Hematopoietic multipotent progenitor cell treated with erythropoietin and hydrocortisone succinate and interleukin-3 and kit ligand, for 6 days (in vitro differentiated cells): ENCODE results near the gene HSP90AB1.
A peak's percentile ranks its signal among the peaks of the same experiment; 100 is the strongest.

Experiments used
- DNase-seq: peaks from one replicate; pipeline ENCODE4 v3.0.0-alpha.2; 2015

HSP90AB1 gene

DNA sequence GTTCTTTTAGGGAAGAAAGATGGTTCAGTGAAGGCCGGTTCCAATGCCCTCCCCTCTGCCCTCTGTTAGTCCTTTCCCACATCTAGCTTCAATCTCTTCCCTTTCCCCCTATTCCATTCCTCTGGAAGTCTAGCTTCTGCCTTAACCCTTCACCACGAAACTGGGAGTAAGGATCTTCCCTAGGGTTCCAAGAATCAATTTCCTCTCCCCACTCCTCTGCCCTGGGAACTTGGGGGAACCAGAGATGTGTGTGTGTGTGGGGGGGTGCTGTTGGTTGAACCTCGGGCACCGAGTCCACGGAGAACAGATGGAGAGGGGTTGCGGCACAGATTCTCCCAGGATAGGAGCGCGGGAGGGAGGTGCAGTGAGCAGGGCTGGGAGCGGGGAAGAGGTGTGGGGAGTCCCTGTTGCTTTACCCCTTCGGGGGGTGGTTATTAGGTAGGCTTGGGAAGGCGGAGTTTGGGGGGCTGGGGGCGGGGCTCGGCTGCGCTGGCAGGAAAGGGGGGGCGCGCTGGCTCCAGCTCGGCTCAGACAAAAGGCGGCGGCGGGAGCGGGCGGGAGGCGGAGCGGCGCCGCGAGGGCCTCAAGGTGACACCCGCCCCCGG is 23.1 kb downstream of the HSP90AB1 start, which contains the start of gene TMEM151B:
Gene TMEM151B (plus strand): TSS at position 530 of the 605 bp plus-strand sequence. CDS start 293 bp downstream, outside the sequence.
- no peak for DNase-seq

DNA sequence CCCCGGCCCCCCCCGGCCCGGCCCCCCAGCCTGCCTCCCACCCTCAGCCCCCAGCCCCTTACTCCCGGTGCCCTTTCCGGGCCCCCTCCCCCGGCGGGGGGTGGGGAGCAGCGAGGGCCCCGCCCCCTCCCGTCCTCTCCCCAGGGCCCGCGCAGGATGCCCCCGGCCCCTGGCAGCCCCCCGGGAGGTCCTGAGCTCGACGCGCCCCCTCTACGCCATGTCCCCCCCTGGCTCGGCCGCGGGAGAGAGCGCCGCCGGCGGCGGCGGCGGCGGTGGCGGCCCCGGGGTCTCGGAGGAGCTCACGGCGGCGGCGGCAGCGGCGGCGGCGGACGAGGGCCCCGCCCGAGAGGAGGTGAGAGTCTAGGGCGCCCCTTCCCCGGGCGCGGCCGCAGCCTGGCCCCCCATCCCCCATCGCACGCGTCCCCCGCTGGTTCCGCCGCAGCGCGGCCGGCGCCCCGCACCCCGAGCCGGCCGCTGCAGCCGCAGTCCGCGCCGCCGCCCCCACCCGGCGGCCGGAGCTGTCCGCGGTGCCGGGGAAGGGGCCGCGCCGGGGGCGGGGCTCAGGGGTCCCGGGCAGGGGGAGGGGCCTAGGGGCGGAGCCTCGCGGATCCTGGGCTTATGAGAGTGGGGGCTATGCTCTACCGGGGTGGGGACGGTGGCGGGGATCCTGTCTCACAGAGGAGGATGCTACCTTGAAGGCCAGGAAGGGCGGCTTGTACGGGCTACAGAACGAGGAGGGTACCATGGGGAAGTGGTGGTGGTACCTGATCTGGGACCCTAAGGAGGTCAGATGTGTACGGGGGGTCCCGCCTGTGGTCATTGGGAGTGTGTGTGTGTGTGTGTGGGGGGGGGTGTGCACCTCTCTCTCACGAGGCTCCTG is 23.9 kb downstream of the HSP90AB1 start:
- DNase-seq = no peak

DNA sequence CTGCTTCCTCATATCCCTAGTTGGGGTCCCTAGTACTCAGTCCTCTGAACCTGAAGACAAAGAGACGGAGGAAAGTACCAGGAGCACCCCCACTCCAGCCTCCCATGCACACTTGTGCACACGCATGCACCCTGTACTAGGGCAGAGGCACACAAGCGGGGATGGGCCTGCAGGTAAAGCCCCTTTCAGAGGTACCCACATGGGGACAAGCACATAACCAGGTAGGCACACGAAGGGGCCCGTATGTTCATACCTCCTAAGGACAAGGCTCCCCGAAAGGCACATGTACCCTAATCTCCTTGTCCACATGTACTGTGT is 24.5 kb downstream of the HSP90AB1 start:
- no peak for DNase-seq

DNA sequence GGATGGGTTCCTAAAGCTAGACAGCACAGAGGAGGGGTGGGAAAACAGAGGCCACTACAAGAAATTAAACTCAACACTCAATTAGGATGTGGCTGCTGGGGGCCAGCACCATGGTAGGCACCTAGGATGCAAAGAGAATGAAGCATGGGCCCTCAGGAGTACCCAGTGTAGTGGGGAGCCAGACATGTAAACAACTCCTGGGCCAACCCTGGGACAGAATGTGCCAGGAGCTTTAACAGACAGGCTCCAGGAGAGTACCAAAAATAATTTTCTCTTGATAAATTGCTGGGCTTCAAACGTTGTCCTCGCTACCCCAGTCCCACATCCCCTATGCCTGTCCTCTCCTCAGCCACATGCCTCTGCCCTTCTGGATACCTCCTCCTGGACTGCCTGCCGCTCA is 25.0 kb downstream of the HSP90AB1 start:
- no peak for DNase-seq

DNA sequence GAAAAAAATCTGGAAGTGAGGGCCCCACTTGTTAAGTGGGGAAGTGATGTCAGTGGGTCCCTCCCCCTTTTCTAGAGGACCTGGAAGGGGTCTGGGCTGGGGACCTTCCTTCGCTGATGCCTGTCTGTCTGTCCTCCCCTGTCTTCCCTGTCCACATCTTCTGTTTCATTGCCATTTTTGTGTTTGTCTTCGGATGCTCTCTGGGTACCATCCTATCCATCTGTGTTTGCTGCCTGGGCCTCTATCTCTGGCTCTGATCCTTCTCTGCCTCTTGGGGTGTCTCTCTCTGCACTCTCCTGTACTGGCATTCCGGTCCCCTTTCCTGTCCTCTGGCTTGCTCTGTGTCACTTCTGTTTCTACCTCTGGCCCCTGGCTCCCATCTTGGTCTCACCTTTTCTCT is 25.6 kb downstream of the HSP90AB1 start:
- no peak for DNase-seq

DNA sequence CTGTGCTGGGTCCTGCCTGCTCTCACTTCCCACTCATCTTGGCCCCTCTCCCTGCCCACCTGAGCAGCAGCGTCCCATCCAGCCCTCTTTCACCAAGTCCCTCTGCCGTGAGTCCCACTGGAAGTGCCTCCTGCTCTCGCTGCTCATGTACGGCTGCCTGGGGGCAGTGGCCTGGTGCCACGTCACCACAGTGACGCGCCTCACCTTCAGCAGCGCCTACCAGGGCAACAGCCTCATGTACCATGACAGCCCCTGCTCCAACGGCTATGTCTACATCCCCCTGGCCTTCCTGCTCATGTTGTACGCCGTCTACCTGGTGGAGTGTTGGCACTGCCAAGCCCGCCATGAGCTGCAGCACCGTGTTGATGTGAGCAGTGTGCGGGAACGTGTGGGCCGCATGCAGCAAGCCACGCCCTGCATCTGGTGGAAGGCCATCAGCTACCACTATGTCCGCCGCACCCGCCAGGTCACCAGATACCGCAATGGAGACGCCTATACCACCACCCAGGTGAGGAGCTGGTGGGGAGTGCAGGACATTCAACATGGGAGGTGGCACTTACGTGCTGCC is 26.2 kb downstream of the HSP90AB1 start:
- DNase-seq = no peak

DNA sequence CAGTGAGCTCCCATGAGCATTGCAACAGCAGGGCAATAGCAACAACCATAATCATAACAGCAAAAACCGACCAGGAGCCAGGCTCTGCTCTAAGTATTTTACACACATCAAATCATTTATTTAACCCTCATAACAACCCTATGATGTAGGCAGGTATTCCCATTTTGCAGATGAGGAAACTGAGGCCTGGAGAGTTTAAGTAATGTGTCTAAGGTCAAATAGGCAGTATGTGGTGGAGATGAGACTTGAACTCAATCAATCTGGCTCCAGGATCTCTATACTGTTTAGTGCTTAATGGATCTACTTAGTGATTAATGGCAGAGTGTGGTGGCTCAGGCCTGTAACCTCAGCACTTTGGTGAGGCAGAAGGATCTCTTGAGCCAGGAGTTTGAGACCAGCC is 26.7 kb downstream of the HSP90AB1 start:
- DNase-seq = no peak

DNA sequence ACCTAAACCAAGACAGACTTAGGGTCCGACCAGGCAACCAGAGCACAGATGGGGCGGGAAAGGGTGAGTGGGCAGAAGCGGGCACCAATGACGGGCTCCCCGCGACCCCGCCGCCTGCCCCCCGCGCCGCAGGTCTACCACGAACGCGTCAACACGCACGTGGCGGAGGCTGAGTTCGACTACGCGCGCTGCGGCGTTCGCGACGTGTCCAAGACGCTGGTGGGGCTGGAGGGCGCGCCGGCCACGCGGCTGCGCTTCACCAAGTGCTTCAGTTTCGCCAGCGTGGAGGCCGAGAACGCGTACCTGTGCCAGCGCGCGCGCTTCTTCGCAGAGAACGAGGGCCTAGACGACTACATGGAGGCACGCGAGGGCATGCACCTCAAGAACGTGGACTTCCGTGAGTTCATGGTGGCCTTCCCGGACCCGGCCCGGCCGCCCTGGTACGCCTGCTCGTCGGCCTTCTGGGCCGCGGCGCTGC is 28.4 kb downstream of the HSP90AB1 start:
- DNase-seq = no peak

DNA sequence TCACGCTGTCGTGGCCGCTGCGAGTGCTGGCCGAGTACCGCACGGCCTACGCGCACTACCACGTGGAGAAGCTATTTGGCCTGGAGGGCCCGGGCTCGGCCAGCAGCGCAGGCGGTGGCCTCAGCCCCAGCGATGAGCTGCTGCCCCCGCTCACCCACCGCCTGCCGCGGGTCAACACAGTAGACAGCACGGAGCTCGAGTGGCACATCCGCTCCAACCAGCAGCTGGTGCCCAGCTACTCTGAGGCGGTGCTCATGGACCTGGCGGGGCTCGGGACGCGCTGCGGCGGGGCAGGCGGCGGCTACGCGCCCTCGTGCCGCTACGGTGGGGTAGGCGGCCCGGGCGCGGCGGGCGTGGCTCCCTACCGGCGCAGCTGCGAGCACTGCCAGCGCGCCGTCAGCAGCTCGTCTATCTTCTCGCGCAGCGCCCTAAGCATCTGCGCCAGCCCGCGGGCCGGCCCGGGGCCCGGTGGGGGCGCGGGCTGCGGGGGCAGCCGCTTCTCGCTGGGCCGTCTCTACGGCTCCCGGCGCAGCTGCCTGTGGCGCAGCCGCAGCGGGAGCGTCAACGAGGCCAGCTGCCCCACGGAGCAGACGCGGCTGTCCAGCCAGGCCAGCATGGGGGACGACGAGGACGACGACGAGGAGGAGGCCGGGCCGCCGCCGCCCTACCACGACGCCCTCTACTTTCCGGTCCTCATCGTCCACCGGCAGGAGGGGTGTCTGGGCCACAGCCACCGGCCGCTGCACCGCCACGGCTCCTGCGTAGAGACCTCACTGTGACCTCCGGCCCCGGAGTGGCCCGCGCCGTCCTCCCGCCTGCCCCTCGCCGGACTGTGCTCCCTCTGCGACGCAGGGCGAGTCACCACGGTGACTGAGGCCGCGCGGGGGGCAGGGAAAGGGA is 29.1 kb downstream of the HSP90AB1 start:
- DNase-seq = peak; percentile 63

DNA sequence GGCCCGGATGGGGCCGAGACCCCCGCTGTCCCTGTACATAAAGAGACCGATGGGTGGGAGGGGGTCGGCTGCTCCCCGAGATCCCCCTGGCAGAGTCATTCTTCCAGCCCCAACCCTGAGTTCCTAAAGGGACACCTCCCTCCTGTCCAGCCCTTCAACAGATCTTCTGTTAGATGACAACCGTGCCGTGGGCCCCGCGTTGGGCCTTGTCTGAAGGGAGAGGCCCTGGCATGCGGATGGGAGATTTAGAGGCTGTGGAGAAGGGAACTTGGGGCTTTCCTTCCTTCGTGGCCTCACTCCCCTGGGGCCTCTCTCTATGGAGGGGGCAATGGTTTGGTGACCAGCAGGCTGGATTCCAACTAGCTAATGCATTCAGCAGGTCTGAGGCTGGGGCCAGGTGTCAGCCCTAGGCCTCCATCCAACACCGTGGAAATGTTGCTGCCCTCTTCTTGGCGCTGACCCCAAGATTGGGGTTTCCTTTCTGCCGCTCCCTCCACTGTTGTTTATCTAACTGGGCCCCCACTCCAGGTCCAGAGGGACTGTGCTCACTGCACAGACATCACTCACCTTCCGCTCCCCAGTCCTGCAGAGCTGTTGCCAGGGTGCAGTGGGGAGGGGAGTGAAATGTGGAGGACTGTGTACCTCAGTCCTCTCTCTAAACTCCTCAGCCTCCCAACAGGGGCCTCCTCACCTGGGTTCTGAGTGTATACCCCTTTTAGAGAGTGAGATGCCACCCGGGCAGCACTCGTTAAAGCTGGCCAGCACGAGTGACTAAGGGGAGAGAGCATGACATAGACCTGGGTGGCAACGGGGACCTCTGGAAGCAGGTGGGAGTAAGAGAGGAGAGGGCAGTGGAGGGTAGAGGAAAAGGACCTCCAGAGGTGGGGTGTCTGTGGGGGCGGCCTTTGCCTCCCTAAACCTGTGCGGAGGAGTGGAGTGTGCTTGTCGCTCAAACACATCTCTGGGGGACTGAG is 30.1 kb downstream of the HSP90AB1 start:
- DNase-seq = no peak

DNA sequence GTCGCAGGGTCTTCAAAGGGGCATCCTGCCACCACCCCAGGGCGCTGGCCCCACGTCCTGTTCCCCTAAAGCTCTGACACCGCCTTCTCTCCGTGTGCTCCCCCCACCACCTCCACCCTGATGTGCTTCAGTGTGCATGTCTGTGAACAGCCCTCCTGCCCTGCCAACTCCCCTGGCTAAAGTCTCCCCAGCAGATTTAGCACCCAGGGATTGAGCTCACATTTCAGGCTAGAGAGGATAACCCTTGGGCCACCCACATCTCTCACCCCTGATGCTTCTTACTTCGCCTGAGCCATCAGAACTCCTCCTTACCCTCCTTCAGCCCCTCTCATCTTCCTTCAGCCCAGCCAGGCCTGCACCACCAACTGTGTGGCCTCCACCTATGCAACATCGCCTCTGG is 30.9 kb downstream of the HSP90AB1 start:
- no peak for DNase-seq

DNA sequence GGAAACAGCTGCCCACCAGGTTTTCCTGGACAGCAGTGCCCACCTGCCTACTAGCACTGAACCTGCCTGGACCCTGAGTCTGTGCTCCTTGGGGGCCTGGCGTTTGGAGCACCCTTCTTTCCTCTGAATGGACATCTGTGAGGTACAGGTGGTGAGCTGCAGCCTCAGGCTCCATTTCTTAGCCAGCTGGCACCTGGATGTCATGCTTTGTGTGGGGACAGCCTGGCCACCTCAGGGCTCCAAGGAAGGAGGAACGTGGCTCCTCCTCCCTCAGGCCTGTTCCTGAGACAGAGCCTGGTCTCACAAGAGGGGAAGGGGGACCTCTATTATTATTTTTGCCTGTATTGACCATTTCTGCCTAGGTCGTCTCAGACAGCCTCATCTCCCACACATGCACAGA is 31.4 kb downstream of the HSP90AB1 start:
- DNase-seq = no peak

DNA sequence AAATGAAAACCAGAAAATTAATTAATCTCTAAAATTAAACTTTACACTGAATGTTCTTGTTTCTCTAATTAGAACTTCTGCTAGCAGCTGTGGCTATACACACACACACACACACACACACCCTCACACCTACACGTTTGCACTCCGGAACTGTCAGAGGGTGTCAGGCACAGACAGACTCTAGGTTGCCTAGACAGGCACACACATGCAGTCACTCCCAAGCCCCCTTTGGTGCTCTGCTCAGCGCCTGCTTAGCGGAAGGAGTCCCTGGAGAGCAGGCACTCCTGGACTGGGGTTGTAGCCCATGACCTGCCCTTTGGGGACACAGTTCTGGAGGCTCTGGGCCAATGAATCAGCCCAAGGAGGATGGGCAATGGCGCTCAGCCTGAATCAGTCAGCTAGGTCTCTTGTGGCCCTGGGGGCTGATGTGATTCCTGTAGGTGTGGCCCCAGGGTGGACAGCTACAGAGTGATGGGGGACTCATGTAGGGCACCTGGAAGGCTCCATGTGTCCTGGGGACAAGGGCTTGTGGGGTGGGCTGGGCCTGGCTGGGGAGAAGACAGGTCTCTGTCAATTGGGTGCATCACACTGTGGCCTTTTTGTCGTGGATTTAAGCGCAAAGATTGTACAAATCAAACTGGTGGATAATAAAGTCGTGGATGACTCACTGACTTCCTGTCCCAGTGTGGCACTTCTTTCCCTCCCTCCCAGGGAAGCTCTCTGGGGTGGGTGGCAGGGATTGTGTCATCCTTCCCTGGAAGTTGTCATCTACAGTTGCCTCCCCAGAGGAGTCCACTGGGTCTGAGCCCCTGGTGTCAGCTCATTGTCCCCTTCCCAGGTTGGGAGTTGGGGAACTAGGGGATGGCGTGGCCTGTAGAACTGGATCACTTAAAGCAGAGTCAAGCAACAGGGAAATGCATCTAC is 32.1 kb downstream of the HSP90AB1 start:
- no peak for DNase-seq

DNA sequence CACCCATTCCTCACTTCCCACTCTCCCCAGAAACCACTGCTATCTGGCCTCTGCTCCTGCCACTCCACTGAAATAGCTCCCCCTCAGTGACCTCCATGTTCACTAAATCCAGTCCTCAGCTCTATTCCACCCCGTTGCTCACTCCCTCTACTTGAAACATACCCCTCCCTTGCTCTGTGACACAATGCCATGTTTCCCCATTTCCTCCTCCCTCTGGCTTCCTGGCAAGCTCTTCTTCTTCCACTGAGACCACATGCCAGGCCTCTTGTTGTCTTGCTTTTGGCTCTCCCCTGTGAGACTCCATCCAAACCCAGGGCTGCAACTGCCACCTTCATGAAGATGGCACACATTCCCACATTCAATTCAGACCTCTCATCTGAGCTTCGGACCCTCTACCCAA is 37.2 kb downstream of the HSP90AB1 start:
- no peak for DNase-seq

DNA sequence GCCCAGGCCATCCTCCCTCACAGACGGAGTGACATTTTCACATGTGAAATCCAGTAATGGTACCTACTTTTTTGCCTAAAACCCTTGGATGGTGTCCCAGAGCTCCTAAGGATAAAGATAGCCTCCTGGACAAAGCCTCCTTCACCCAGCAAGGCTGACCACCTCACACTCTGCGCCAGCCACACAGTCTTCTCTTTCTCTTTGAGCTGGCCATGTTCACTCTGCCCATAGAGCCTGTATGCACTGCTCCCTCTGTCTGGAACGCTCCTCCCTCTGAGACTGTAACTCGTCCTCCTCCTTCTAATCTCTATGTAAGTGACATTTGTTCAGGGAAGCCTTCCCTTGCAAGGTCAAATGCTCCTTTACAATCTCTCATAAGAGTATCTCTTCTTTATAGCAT is 38.0 kb downstream of the HSP90AB1 start:
- no peak for DNase-seq

DNA sequence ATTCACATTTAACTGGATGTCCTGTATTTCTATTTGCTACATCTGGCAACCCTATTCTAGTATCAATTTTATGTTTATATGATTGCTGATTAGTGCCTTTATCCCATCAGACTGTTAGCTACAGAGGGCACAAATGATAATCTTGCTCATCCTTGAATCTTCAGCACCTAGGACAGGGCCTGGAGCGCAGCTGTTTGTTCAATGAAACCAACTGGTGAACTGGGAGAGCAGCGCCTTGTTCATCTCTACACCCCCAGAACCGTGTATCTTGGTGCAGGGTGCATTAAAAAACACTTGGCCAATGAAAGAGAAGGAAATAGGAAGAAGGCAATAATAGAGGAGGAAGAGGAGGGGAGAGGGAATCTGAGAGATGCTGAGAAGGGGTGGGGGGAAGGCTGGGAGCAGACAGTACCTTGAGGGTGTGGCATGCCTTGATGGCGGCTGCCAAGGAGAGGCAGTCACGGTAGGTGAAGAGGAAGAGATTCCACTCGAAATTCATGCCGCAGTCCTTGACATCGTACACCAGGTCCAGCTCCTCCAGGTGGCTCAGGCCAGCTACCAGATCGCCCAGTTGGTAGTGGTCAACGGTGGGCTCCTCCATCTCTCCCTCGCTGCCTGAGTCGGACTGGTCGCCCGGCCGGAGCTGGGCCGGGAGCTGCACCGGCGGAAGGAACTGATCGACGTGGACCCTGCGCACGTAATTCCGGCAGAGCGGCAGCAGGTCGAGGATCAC is 38.8 kb downstream of the HSP90AB1 start:
- peak; percentile 62 for DNase-seq

DNA sequence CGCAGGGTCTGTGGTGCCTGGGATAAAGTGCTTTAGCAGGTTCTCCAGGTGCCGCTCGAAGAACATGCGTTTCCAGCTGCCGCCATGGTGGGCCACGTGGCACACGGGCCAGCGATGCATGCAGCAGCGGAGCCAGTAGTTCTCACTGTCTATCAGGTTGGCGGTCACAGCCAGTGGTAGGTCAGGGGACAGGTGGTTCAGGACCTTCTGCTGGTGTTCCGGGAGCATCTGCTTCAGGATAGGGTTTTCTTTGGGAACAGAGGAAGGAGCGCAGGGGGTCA is 39.3 kb downstream of the HSP90AB1 start:
- DNase-seq = no peak

DNA sequence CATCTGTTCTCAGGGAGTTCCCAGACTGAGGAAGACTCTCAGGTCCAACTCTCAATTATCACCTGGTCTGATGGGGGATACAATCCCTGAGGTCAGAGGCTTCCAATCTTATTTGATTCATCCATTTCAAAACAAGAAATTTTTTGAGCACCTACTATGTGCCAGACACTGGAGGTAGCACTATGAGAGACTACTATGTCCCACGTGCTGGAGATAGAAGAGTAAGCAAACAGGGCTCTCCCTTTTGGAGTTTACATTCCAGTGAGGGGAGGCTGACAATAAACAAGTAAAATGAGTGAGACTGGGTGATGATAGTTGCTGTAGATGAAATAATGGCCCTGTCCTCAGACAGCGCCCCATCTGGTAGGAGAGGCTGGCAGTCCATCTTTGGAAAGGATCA is 39.8 kb downstream of the HSP90AB1 start:
- no peak for DNase-seq

DNA sequence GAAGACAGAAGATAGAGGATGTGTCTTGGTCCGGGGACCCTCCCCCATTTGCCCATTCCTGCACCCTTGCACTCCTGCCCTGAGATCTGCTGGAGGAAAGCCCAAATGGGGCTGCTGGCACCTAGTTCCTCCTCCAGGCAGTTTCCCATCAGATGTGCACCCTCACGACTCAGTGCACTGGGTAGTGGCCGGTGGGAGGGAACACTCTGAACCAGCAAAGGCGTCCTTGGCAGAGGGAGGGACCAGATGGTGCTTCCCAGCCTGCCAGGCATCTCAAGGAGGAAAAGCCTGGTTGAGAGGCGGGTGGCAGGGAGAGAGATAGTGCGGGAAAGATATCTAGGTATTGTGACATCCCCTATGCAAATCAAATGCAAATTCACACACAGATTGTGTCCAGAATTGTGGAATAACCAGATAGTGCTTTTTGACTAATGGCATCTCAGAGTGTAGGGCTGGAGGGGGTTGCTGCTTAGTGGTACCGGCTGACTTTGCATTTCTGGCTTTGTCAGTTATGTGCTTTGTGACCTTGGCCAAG is 42.9 kb downstream of the HSP90AB1 start:
- no peak for DNase-seq

DNA sequence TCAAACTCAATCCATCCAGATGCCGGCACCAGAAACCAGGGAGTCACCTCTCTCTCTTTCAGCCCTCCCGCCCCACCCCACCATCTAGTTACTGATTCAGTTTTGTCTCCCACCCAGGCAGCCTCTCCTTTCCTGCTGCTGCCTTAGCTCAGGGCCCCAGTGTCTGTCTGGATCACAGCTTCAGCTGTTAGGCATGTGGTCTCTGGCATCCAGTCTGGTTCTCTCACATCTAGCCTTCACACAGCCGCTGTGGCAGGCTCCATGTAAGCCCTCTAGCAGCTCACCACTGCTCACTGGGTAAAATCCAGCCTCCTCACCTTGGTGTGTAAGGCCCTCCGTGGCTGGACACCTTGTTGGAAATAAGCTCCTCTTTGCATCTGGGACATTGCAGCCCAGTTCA is 44.9 kb downstream of the HSP90AB1 start:
- no peak for DNase-seq
